ENCODE data around the gene ATXN10.
"Not testable (repeated sequence)": the region's sequence is repeated elsewhere in the genome, so short reads cannot be mapped to it uniquely, and the experiment has no call there.

Gene ATXN10

GRCh38 chr22:45640941-45641621 lies 30.6 kb upstream of the ATXN10 start:
- in situ Hi-C loops (cut with HindIII; ENCODE audit: low sequenced_read_pairs) = loop anchor here (5.0 kb wide), 1 partner anchor 71 kb away; no protein-coding TSS in a partner anchor

- in situ Hi-C loops (cut with HindIII; ENCODE audit: low sequenced_read_pairs) = loop anchor here (5.0 kb wide), 1 partner anchor 69 kb away; no protein-coding TSS in a partner anchor
Observed at GRCh38 chr22:45642986-45643385, 28.6 kb upstream of the ATXN10 start.

GRCh38 chr22:45644714-45645113 lies 26.9 kb upstream of the ATXN10 start:
- in situ Hi-C loops (cut with HindIII; ENCODE audit: low sequenced_read_pairs) = loop anchor here (5.0 kb wide), 1 partner anchor 68 kb away; no protein-coding TSS in a partner anchor

- in situ Hi-C loops (cut with HindIII; ENCODE audit: low sequenced_read_pairs) = no loop called here
Observed at GRCh38 chr22:45645150-45645525, 26.5 kb upstream of the ATXN10 start.

GRCh38 chr22:45645526-45646414 lies 25.9 kb upstream of the ATXN10 start:
- in situ Hi-C loops (cut with HindIII; ENCODE audit: low sequenced_read_pairs) = no loop called here

- in situ Hi-C loops (cut with HindIII; ENCODE audit: low sequenced_read_pairs) = no loop called here
Observed at GRCh38 chr22:45647532-45648225, 24.0 kb upstream of the ATXN10 start.

- in situ Hi-C loops (cut with HindIII; ENCODE audit: low sequenced_read_pairs) = no loop called here
Observed at GRCh38 chr22:45648301-45649117, 23.1 kb upstream of the ATXN10 start.

- in situ Hi-C loops (cut with HindIII; ENCODE audit: low sequenced_read_pairs) = no loop called here
Observed at GRCh38 chr22:45649809-45650208, 21.8 kb upstream of the ATXN10 start.

- in situ Hi-C loops (cut with HindIII; ENCODE audit: low sequenced_read_pairs) = no loop called here
Observed at GRCh38 chr22:45650721-45651120, 20.9 kb upstream of the ATXN10 start.

GRCh38 chr22:45651931-45652528 lies 19.6 kb upstream of the ATXN10 start:
- in situ Hi-C loops (cut with HindIII; ENCODE audit: low sequenced_read_pairs) = no loop called here

GRCh38 chr22:45656577-45656976 lies 15.1 kb upstream of the ATXN10 start:
- in situ Hi-C loops (cut with HindIII; ENCODE audit: low sequenced_read_pairs) = no loop called here

- in situ Hi-C loops (cut with HindIII; ENCODE audit: low sequenced_read_pairs) = no loop called here
Observed at GRCh38 chr22:45657701-45658100, 13.9 kb upstream of the ATXN10 start.

- in situ Hi-C loops (cut with HindIII; ENCODE audit: low sequenced_read_pairs) = no loop called here
Observed at GRCh38 chr22:45664136-45664646, 7.4 kb upstream of the ATXN10 start.

GRCh38 chr22:45667486-45667885 lies 4.1 kb upstream of the ATXN10 start:
- in situ Hi-C loops (cut with HindIII; ENCODE audit: low sequenced_read_pairs) = no loop called here

GRCh38 chr22:45670363-45670762 lies 1.3 kb upstream of the ATXN10 start:
- in situ Hi-C loops (cut with HindIII; ENCODE audit: low sequenced_read_pairs) = not testable (repeated sequence)

- in situ Hi-C loops (cut with HindIII; ENCODE audit: low sequenced_read_pairs) = no loop called here
Observed at GRCh38 chr22:45670981-45671782, 452 bp upstream of the ATXN10 start.

- in situ Hi-C loops (cut with HindIII; ENCODE audit: low sequenced_read_pairs) = no loop called here
Observed at GRCh38 chr22:45672564-45673481, 1.2 kb downstream of the ATXN10 start.
